Osteoblast (primary cell): ENCODE data around the gene RALB. TPM values are rescaled to one million over a fixed set of nuclear protein-coding genes. Genes with fewer than 3 reads are reported as not detected.

Experiments
- DNase-seq: peaks from one replicate; pipeline ENCODE4 v3.0.0; 2011; ENCODE audit warnings: low spot score, mixed read lengths; ENCODE audit not compliant: insufficient read length; ENCODE audit errors: missing footprints
- H2AFZ ChIP-seq: 2 replicates; pipeline ENCODE4 v1.6.0; 2011; ENCODE audit warnings: mild to moderate bottlenecking, low read length
- H3K27ac ChIP-seq: 2 replicates; pipeline ENCODE4 v1.5.1; 2011; ENCODE audit warnings: mild to moderate bottlenecking, low read depth, low read length, moderate library complexity
- H3K27me3 ChIP-seq: 2 replicates; pipeline ENCODE4 v1.6.0; 2012; ENCODE audit warnings: mild to moderate bottlenecking, control low read depth, inconsistent platforms, low read length, moderate library complexity; ENCODE audit not compliant: insufficient read depth
- H3K36me3 ChIP-seq: 2 replicates; pipeline ENCODE4 v1.5.1; 2011; ENCODE audit warnings: mild to moderate bottlenecking, low read length, control low read depth, moderate library complexity; ENCODE audit not compliant: insufficient read depth
- H3K4me1 ChIP-seq: 2 replicates; pipeline ENCODE4 v1.5.1; 2011; ENCODE audit warnings: mild to moderate bottlenecking, low read length, control low read depth, moderate library complexity; ENCODE audit not compliant: insufficient read depth
- H3K4me2 ChIP-seq: 2 replicates; pipeline ENCODE4 v1.6.0; 2011; ENCODE audit warnings: mild to moderate bottlenecking, low read length; ENCODE audit not compliant: insufficient read depth
- H3K4me3 ChIP-seq: fragments of 200-600 bp; sonication (generic); 3 replicates; pipeline ENCODE4 v1.5.1; 2012; ENCODE audit warnings: mild to moderate bottlenecking, low read length, inconsistent platforms; ENCODE audit not compliant: insufficient read depth
- H3K79me2 ChIP-seq: 2 replicates; pipeline ENCODE4 v1.6.0; 2012; ENCODE audit warnings: mild to moderate bottlenecking, low read length, control low read depth, inconsistent platforms; ENCODE audit not compliant: insufficient read depth
- H3K9me3 ChIP-seq: 2 replicates; pipeline ENCODE4 v1.5.1; 2011; ENCODE audit warnings: low read depth, low read length, control low read depth
- H4K20me1 ChIP-seq: 2 replicates; pipeline ENCODE4 v1.6.0; 2012; ENCODE audit warnings: mild to moderate bottlenecking, low read length, control low read depth; ENCODE audit not compliant: insufficient read depth
- CTCF ChIP-seq: IDR thresholded peaks from 2 replicates; pipeline ENCODE4 v1.5.1; 2011; ENCODE audit warnings: mild to moderate bottlenecking, low read depth, low read length, moderate library complexity; ENCODE audit errors: extremely low read depth
- total RNA-seq: library from RNA; depleted of rRNA; stranded (reverse); fragments of >200 nt; gene quantifications from 2 replicates; pipeline ENCODE4 v1.2.3, GENCODE V29; 2012

Gene RALB
- total RNA-seq, 1 donor = 48.5 TPM

GRCh38 chr2:120269076-120269744 is 16.6 kb downstream of the RALB start:
- TF ChIP-seq CTCF = no peak
- H2AFZ ChIP-seq = no peak overlapping the region
- H3K9me3 ChIP-seq = no peaks in the 10 kb centered on the region
- H3K4me1 ChIP-seq = peaks cover 3% of the 10 kb centered on the region
- H3K27ac ChIP-seq = no peak overlapping the region
- peaks cover 5% of the 10 kb centered on the region for H3K36me3 ChIP-seq
- H3K4me2 ChIP-seq = no peak overlapping the region
- H4K20me1 ChIP-seq = peaks cover 54% of the 10 kb centered on the region
- no peak for DNase-seq
- H3K27me3 ChIP-seq = no peaks in the 10 kb centered on the region
- peaks cover 98% of the 10 kb centered on the region for H3K79me2 ChIP-seq
- no peak overlapping the region for H3K4me3 ChIP-seq

GRCh38 chr2:120269816-120270215 is 17.2 kb downstream of the RALB start:
- Histone ChIP-seq H2AFZ (no peak overlapping the region), H3K79me2 (peaks cover 98% of the 10 kb centered on the region), H3K27me3 (no peaks in the 10 kb centered on the region), H3K4me1 (peaks cover 3% of the 10 kb centered on the region), H3K27ac (no peak overlapping the region), H4K20me1 (peaks cover 54% of the 10 kb centered on the region), H3K4me2 (no peak overlapping the region), H3K9me3 (no peaks in the 10 kb centered on the region), H3K4me3 (no peak overlapping the region), H3K36me3 (peaks cover 5% of the 10 kb centered on the region)
- TF ChIP-seq CTCF = no peak
- no peak for DNase-seq

GRCh38 chr2:120271711-120272379 is 19.2 kb downstream of the RALB start:
- peaks cover 99% of the 10 kb centered on the region for H3K79me2 ChIP-seq
- no peak overlapping the region for H3K27ac ChIP-seq
- H4K20me1 ChIP-seq = peaks cover 64% of the 10 kb centered on the region
- no peaks in the 10 kb centered on the region for H3K9me3 ChIP-seq
- no peaks in the 10 kb centered on the region for H3K27me3 ChIP-seq
- no peak overlapping the region for H3K4me2 ChIP-seq
- no peak for TF ChIP-seq CTCF
- peaks cover 5% of the 10 kb centered on the region for H3K36me3 ChIP-seq
- H3K4me1 ChIP-seq = peaks cover 3% of the 10 kb centered on the region
- DNase-seq = no peak
- no peak overlapping the region for H2AFZ ChIP-seq
- H3K4me3 ChIP-seq = no peak overlapping the region

DNA sequence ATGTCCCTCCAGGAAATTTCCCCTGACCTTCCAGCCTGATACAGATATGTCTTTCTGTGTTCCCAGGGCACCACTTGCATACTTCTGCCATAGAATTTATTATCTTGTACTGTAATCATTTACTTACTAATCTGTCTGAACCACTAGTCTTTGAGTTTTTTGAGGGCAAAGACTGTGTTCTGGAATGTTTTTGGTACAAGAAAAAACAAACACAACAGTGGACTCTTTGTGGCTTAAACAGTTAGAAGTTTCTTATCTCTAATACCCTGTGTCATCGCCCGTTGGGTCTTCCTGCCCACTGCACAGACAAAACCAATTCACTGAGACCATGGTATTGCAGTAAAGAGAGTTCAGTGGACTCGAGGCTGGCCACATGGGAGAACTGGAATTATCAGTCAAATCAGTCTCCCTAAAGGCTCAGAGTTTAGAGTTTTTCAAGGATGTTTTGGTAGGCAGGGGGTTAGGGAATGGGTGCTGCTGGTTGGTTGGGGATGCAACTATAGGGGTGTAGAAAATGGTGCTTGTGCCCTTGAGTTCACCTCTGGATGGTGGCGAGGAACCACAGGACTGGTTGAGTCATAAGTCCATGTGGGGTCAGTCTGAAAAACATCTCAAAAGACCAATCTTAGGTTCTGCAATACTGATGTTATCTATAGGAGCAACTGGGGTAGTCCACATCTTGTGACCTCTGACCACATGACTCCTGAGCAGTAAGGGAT is 20.3 kb downstream of the RALB start:
- no peak for TF ChIP-seq CTCF
- Histone ChIP-seq H3K4me2 (no peak overlapping the region), H3K9me3 (no peaks in the 10 kb centered on the region), H3K4me1 (peaks cover 3% of the 10 kb centered on the region), H4K20me1 (peaks cover 69% of the 10 kb centered on the region), H3K27me3 (no peaks in the 10 kb centered on the region), H3K27ac (no peak overlapping the region), H3K4me3 (no peak overlapping the region), H2AFZ (no peak overlapping the region), H3K79me2 (peaks cover 100% of the 10 kb centered on the region), H3K36me3 (peaks cover 5% of the 10 kb centered on the region)
- DNase-seq = no peak
